H1 (cell line): Measurements from ENCODE around the gene MRPS9.

ENCODE experiments used
- ASH2L ChIP-seq: fragments of 200-600, 300-600 bp; sonication (generic); IDR thresholded peaks from one replicate; pipeline ENCODE4 v1.7.1; 2017; ENCODE audit warnings: low read length
- ATF3 ChIP-seq: IDR thresholded peaks from 2 replicates; pipeline ENCODE4 v1.6.1; 2011; ENCODE audit warnings: low read depth, mild to moderate bottlenecking, low read length; ENCODE audit not compliant: insufficient read depth
- BACH1 ChIP-seq: IDR thresholded peaks from 2 replicates; pipeline ENCODE4 v1.6.1; 2012; ENCODE audit warnings: low read length, improper control_type of control experiment
- CHD2 ChIP-seq: IDR thresholded peaks from 2 replicates; pipeline ENCODE4 v1.6.1; 2012; ENCODE audit warnings: low read length, improper control_type of control experiment
- CTCF ChIP-seq, 3 experiments: IDR thresholded peaks; 1 replicate in 2 of 3; 2 replicates in 1 of 3; pipeline versions ENCODE4 v1.5.1 to v1.6.1; 2011; ENCODE audit warnings: low read length in 3 of 3, mild to moderate bottlenecking in 3 of 3, inconsistent platforms in 2 of 3, low read depth in 1 of 3, moderate library complexity in 1 of 3; ENCODE audit not compliant: insufficient read depth in 1 of 3; ENCODE audit errors: control extremely low read depth in 1 of 3
- EZH2 ChIP-seq: fragments of 200-600 bp; sonication (generic); IDR thresholded peaks from 2 replicates; pipeline ENCODE4 v1.7.1; 2012; ENCODE audit warnings: low read depth, mild to moderate bottlenecking, moderate library complexity, low read length, inconsistent platforms; ENCODE audit not compliant: severe bottlenecking
- POLR2AphosphoS5 ChIP-seq: IDR thresholded peaks from 2 replicates; pipeline ENCODE4 v1.6.1; 2011; ENCODE audit warnings: low read depth, low read length
- RAD21 ChIP-seq, 2 experiments: IDR thresholded peaks in 1 of 2; conservative IDR thresholded peaks in 1 of 2; 2 replicates each; pipeline ENCODE4 v1.6.1; 2011; ENCODE audit warnings: low read depth in 2 of 2, low read length in 2 of 2, improper control_type of control experiment in 1 of 2, inconsistent platforms in 1 of 2, mild to moderate bottlenecking in 1 of 2, moderate library complexity in 1 of 2
- SUZ12 ChIP-seq: fragments of 200-600 bp; sonication (generic); IDR thresholded peaks from 2 replicates; pipeline ENCODE4 v1.6.1; 2012; ENCODE audit warnings: mild to moderate bottlenecking, inconsistent platforms, low read length, moderate library complexity, mixed read lengths
- TAF1 ChIP-seq: IDR thresholded peaks from 2 replicates; pipeline ENCODE4 v1.6.1; 2011; ENCODE audit warnings: mild to moderate bottlenecking, low read depth, low read length
- YY1 ChIP-seq: IDR thresholded peaks from 2 replicates; pipeline ENCODE4 v1.6.1; 2011; ENCODE audit warnings: low read depth, mild to moderate bottlenecking, low read length
- ZNF274 ChIP-seq: IDR thresholded peaks from 2 replicates; pipeline ENCODE4 v1.7.0; 2012; ENCODE audit warnings: low read length, borderline replicate concordance; ENCODE audit errors: extremely low read depth
- TF ChIP-seq, protein P1 (sequence below): IDR thresholded peaks from 2 replicates; pipeline ENCODE4 v1.6.1; 2012; ENCODE audit warnings: low read length, inconsistent platforms

GRCh38 chr2:105110295-105110829 lies 72.5 kb downstream of the MRPS9 start:
- TF ChIP-seq ATF3: no peak
- TF ChIP-seq CTCF (IDR thresholded peaks at IDR 0.05; ENCODE audit: control extremely low read depth in 1 of 3, insufficient read depth in 1 of 3, low read depth in 1 of 3, low read length in 3 of 3): no peak
- no peak for TF ChIP-seq TAF1
- TF ChIP-seq, protein P1, sequence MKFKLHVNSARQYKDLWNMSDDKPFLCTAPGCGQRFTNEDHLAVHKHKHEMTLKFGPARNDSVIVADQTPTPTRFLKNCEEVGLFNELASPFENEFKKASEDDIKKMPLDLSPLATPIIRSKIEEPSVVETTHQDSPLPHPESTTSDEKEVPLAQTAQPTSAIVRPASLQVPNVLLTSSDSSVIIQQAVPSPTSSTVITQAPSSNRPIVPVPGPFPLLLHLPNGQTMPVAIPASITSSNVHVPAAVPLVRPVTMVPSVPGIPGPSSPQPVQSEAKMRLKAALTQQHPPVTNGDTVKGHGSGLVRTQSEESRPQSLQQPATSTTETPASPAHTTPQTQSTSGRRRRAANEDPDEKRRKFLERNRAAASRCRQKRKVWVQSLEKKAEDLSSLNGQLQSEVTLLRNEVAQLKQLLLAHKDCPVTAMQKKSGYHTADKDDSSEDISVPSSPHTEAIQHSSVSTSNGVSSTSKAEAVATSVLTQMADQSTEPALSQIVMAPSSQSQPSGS: no peak
- TF ChIP-seq CHD2: no peak
- no peak for TF ChIP-seq EZH2
- TF ChIP-seq RAD21 (IDR thresholded peaks at IDR 0.05 in 1 of 2, conservative IDR thresholded peaks at IDR 0.05 in 1 of 2; ENCODE audit: low read depth in 2 of 2, low read length in 2 of 2): no peak
- TF ChIP-seq BACH1: no peak
- no peak for TF ChIP-seq YY1
- no peak for TF ChIP-seq SUZ12
- no peak for TF ChIP-seq POLR2AphosphoS5
- TF ChIP-seq ASH2L: no peak
- TF ChIP-seq ZNF274: no peak
